Lung (tissue), 12 donors: ENCODE results near the gene PRR30. TPM values are rescaled to one million over a fixed set of nuclear protein-coding genes. Genes with fewer than 3 reads are reported as not detected.

Experiments
- ATAC-seq: fragments of 200-7000 bp; cut with Tn5 transposase; one replicate; pipeline ENCODE4 v1.9.1; 2020; ENCODE audit warnings: moderate number of reproducible peaks; ENCODE audit not compliant: insufficient read depth, low FRiP score
- DNase-seq, 3 donors: peaks; one replicate each; pipeline ENCODE4 v3.0.0-alpha.2; 2013 to 2017
- H3K27ac ChIP-seq, 2 donors: one replicate each; pipeline ENCODE4 v1.5.1; 2013; ENCODE audit warnings: mild to moderate bottlenecking in 2 of 2, moderate library complexity in 2 of 2, control low read depth in 1 of 2, inconsistent platforms in 1 of 2, low read depth in 1 of 2, low read length in 1 of 2
- H3K27me3 ChIP-seq, 3 donors: one replicate each; pipeline ENCODE4 v1.5.1; 2013; ENCODE audit warnings: low read length in 2 of 3; ENCODE audit not compliant: control insufficient read depth in 3 of 3, insufficient read depth in 3 of 3
- H3K36me3 ChIP-seq, 4 donors: one replicate each; pipeline ENCODE4 v1.5.1; 2013; ENCODE audit warnings: low read length in 4 of 4, mild to moderate bottlenecking in 1 of 4, moderate library complexity in 1 of 4; ENCODE audit not compliant: control insufficient read depth in 4 of 4, insufficient read depth in 4 of 4
- H3K4me1 ChIP-seq, 5 donors: one replicate each; pipeline ENCODE4 v1.5.1; 2013; ENCODE audit warnings: low read length in 5 of 5, mild to moderate bottlenecking in 2 of 5, moderate library complexity in 1 of 5; ENCODE audit not compliant: control insufficient read depth in 5 of 5, insufficient read depth in 5 of 5
- H3K4me3 ChIP-seq: one replicate; pipeline ENCODE4 v1.5.1; 2013; ENCODE audit warnings: mild to moderate bottlenecking, control low read depth, moderate library complexity
- H3K9ac ChIP-seq, 2 donors: one replicate each; pipeline ENCODE4 v1.5.1; 2013; ENCODE audit warnings: low read length in 2 of 2, control low read depth in 1 of 2; ENCODE audit not compliant: insufficient read depth in 1 of 2
- H3K9me3 ChIP-seq, 4 donors: one replicate each; pipeline ENCODE4 v1.5.1; 2013; ENCODE audit warnings: low read length in 3 of 4, mild to moderate bottlenecking in 1 of 4, moderate library complexity in 1 of 4; ENCODE audit not compliant: control insufficient read depth in 4 of 4, insufficient read depth in 3 of 4
- CTCF ChIP-seq: IDR thresholded peaks from 2 replicates; pipeline ENCODE4 v1.5.1; 2012; ENCODE audit warnings: mild to moderate bottlenecking; ENCODE audit errors: control extremely low read depth, extremely low read depth
- WGBS, 2 donors: extraction: QIAGEN DNeasy Blood & Tissue Kit; methylation state at CpG; one replicate each; pipeline ENCODE4 v1.1.7; 2013; 5-methylcytosine and 5-hydroxymethylcytosine counted together
- polyA plus RNA-seq, 2 donors: library from polyadenylated mRNA; stranded (reverse); fragments of 200-250 nt; gene quantifications; one replicate each; pipeline ENCODE4 v1.2.1, GENCODE V29; 2013
- total RNA-seq, 2 donors: library from RNA; depleted of rRNA in 1 of 2; stranded (reverse); fragments of >200 nt in 1 of 2; gene quantifications; one replicate each; pipeline ENCODE4 v1.2.1, GENCODE V29; 2014 to 2021
- donor health status: control.
- donor health status: control.
- donor health status: Bipolar disorder and iron deficiency.
- donor health status: healthy.
- donor health status: DM: yes; HTN: yes; CAD: no.

The PRR30 gene
- total and polyA plus RNA-seq, 4 donors: not detected

DNA sequence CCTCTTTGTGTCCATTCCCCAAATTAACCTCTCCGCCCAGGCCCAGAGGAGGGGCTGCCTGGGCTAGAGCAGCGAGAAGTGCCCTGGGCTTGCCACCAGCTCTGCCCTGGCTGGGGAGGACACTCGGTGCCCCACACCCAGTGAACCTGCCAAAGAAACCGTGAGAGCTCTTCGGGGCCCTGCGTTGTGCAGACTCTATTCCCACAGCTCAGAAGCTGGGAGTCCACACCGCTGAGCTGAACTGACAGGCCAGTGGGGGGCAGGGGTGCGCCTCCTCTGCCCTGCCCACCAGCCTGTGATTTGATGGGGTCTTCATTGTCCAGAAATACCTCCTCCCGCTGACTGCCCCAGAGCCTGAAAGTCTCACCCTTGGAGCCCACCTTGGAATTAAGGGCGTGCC lies 39.2 kb downstream of the PRR30 start:
- TF ChIP-seq CTCF: no peak
- Histone ChIP-seq H3K27me3 (no peaks in the 10 kb centered on the region), H3K9me3 (no peaks in the 10 kb centered on the region), H3K4me3 (no peak overlapping the region), H3K4me1 (peaks cover 0 to 10% (median 7%) of the 10 kb centered on the region in 5 donors), H3K9ac (no peak overlapping the region), H3K27ac (no peak overlapping the region), H3K36me3 (no peaks in the 10 kb centered on the region)
- ATAC-seq (no peak), DNase-seq (no peak)
- WGBS, 2 donors: 89 to 91% methylated on average over 10 of the region's 10 CpGs

DNA sequence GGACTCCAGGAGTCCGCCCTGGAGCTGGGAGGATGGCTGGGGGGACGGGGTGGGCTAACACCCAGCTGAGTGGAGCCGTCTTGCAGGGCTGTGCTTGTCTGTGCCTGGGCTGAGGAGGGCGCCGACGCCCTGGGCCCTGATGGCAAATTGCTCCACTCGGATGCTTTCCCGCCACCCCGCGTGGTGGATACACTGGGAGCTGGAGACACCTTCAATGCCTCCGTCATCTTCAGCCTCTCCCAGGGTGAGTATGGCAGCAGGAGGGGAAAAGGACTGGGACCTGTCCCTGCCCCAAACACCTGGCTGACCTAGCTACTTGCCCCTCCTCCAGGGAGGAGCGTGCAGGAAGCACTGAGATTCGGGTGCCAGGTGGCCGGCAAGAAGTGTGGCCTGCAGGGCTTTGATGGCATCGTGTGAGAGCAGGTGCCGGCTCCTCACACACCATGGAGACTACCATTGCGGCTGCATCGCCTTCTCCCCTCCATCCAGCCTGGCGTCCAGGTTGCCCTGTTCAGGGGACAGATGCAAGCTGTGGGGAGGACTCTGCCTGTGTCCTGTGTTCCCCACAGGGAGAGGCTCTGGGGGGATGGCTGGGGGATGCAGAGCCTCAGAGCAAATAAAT lies 39.8 kb downstream of the PRR30 start:
- Histone ChIP-seq H3K9me3 (no peaks in the 10 kb centered on the region), H3K4me1 (peaks cover 0 to 10% (median 7%) of the 10 kb centered on the region in 5 donors), H3K27ac (no peak overlapping the region), H3K9ac (no peak overlapping the region), H3K4me3 (no peak overlapping the region), H3K27me3 (no peaks in the 10 kb centered on the region), H3K36me3 (no peaks in the 10 kb centered on the region)
- ATAC-seq (no peak), DNase-seq (no peak)
- WGBS, 2 donors: 94 to 95% methylated on average over 19 of the region's 19 CpGs
- no peak for TF ChIP-seq CTCF

GRCh38 chr2:27097341-27097740 lies 41.9 kb downstream of the PRR30 start:
- no peak for TF ChIP-seq CTCF
- WGBS, 2 donors: 92 to 93% methylated on average over 14 of the region's 14 CpGs

More at GRCh38 chr2:27097341-27097740, 41.9 kb downstream of the PRR30 start:
- Histone ChIP-seq H3K27me3 (no peaks in the 10 kb centered on the region), H3K36me3 (no peaks in the 10 kb centered on the region), H3K9ac (no peak overlapping the region), H3K9me3 (no peaks in the 10 kb centered on the region), H3K27ac (no peak overlapping the region), H3K4me3 (no peak overlapping the region), H3K4me1 (peaks cover 0 to 10% (median 7%) of the 10 kb centered on the region in 5 donors)
- DNase-seq (no peak), ATAC-seq (no peak)
